A549 (cell line): Measurements from ENCODE around the gene TRIO. TPM values are rescaled to one million over a fixed set of nuclear protein-coding genes. Genes with fewer than 3 reads are reported as not detected.

Source experiments
- ATAC-seq, 2 experiments: fragments of 200-7000 bp in 1 of 2; fragments of >200 bp in 1 of 2; cut with Nextera tagmentation in 1 of 2; cut with Tn5 transposase in 1 of 2; 3 replicates each; pipeline versions ENCODE4 v1.8.0 to v1.9.1; 2018 to 2020; ENCODE audit warnings: mild to moderate bottlenecking in 1 of 2, moderate library complexity in 1 of 2
- CTCF ChIA-PET: fragments of 300-600 bp; sonication (Branson Sonifier 250); formaldehyde crosslinking; extraction: SDS; loops from one replicate; lab custom pipeline; 2021; ENCODE audit warnings: antibody characterized with exemption, inconsistent platforms; lab: Yijun Ruan, JAX
- POLR2A ChIA-PET: fragments of 350-600 bp; formaldehyde crosslinking; extraction: SDS; loops from one replicate; lab custom pipeline; 2021; ENCODE audit warnings: antibody characterized with exemption, inconsistent platforms; lab: Yijun Ruan, JAX
- DNase-seq, 2 experiments: peaks; one replicate each; pipeline versions ENCODE4 v3.0.0 to v3.0.0-alpha.2; 2011 to 2016; ENCODE audit warnings: low read depth in 1 of 2, low spot score in 1 of 2
- FAIRE-seq: peaks from 2 replicates; lab custom pipeline; 2011; peaks lifted over from hg19 to GRCh38; lab: Jason Lieb, UNC
- H3K27ac ChIP-seq, 2 experiments: fragments of >200 bp; sonication (Bioruptor Twin); formaldehyde crosslinking; 3 replicates each; pipeline ENCODE4 v1.5.1; 2016 to 2017
- H3K4me1 ChIP-seq: fragments of >200 bp; sonication (Bioruptor Twin); formaldehyde crosslinking; 3 replicates; pipeline ENCODE4 v1.6.1; 2016
- H3K4me2 ChIP-seq: fragments of >200 bp; sonication (Bioruptor Twin); formaldehyde crosslinking; 3 replicates; pipeline ENCODE4 v1.6.1; 2016
- H3K4me3 ChIP-seq: fragments of >200 bp; sonication (Bioruptor Twin); formaldehyde crosslinking; 3 replicates; pipeline ENCODE4 v1.5.1; 2016
- H3K9me3 ChIP-seq: fragments of >200 bp; sonication (Bioruptor Twin); formaldehyde crosslinking; 3 replicates; pipeline ENCODE4 v1.6.1; 2016
- BHLHE40 ChIP-seq: IDR thresholded peaks from 2 replicates; pipeline ENCODE4 v1.6.1; 2012; ENCODE audit warnings: low read depth, low read length, inconsistent platforms
- CBX2 ChIP-seq: fragments of 200-600 bp; sonication (generic); IDR thresholded peaks from 2 replicates; pipeline ENCODE4 v1.6.1; 2016; ENCODE audit warnings: low read depth, mild to moderate bottlenecking, borderline replicate concordance
- EHMT2 ChIP-seq: fragments of 200-600 bp; sonication (generic); IDR thresholded peaks from 2 replicates; pipeline ENCODE4 v1.6.1; 2016; ENCODE audit warnings: antibody characterized with exemption, low read depth, mild to moderate bottlenecking, moderate library complexity
- FOSB ChIP-seq: fragments of 250-450 bp; sonication (Bioruptor Pico); IDR thresholded peaks from 2 replicates; pipeline ENCODE4 v1.5.0; 2020; ENCODE audit warnings: mild to moderate bottlenecking, moderate library complexity
- GATA3 ChIP-seq: IDR thresholded peaks from 2 replicates; pipeline ENCODE4 v1.6.1; 2012; ENCODE audit warnings: borderline replicate concordance
- HDAC2 ChIP-seq: fragments of 200-600 bp; sonication (generic); IDR thresholded peaks from 2 replicates; pipeline ENCODE4 v1.6.1; 2016
- HOXB13 ChIP-seq: fragments of 250-450 bp; sonication (Bioruptor Pico); IDR thresholded peaks from 2 replicates; pipeline ENCODE4 v1.5.0; 2020; ENCODE audit warnings: low read depth, mild to moderate bottlenecking, moderate library complexity
- MYC ChIP-seq: IDR thresholded peaks from 2 replicates; pipeline ENCODE4 v1.6.1; 2012; ENCODE audit warnings: mild to moderate bottlenecking, inconsistent platforms, low read length, improper control_type of control experiment, borderline replicate concordance
- NPAS2 ChIP-seq: fragments of 250-450 bp; sonication (Bioruptor Pico); IDR thresholded peaks from 2 replicates; pipeline ENCODE4 v1.8.0; 2022; ENCODE audit warnings: mild to moderate bottlenecking, moderate library complexity, borderline replicate concordance
- NR3C1 ChIP-seq: fragments of >200 bp; sonication (Bioruptor Twin); formaldehyde crosslinking; IDR thresholded peaks from 3 replicates; pipeline ENCODE4 v1.6.1; 2017
- POLR2A ChIP-seq: IDR thresholded peaks from 2 replicates; pipeline ENCODE4 v1.6.1; 2012; ENCODE audit warnings: mild to moderate bottlenecking, low read length
- RARB ChIP-seq: fragments of 250-450 bp; sonication (Bioruptor Pico); IDR thresholded peaks from 2 replicates; pipeline ENCODE4 v1.8.0; 2021; ENCODE audit warnings: mild to moderate bottlenecking, moderate library complexity
- RCOR1 ChIP-seq: fragments of 150-350 bp; IDR thresholded peaks from 2 replicates; pipeline ENCODE4 v1.6.1; 2014; ENCODE audit warnings: antibody characterized with exemption, low read length, low read depth
- SREBF2 ChIP-seq: fragments of 450-650 bp; IDR thresholded peaks from 2 replicates; pipeline ENCODE4 v1.6.1; 2014; ENCODE audit warnings: mild to moderate bottlenecking, moderate library complexity
- TFCP2L1 ChIP-seq: fragments of 250-450 bp; sonication (Bioruptor Pico); IDR thresholded peaks from 2 replicates; pipeline ENCODE4 v1.5.0; 2021; ENCODE audit warnings: mild to moderate bottlenecking
- ZC3H11A ChIP-seq: fragments of 450-650 bp; IDR thresholded peaks from 2 replicates; pipeline ENCODE4 v1.6.1; 2014; ENCODE audit warnings: antibody characterized with exemption, mild to moderate bottlenecking
- WGBS: methylation state at CpG from one replicate; pipeline ENCODE4 v1.1.6; 2017; ENCODE audit errors: missing lambda C conversion rate; 5-methylcytosine and 5-hydroxymethylcytosine counted together
- polyA plus RNA-seq, 4 experiments: library from polyadenylated mRNA; depleted of rRNA in 3 of 4; stranded (reverse); fragments of >200 nt; fragmentation: RNase III in 1 of 4; extraction: RNeasy Plus Mini Kit Qiagen cat#74134 plus additional on column Dnase treatment in 1 of 4; gene quantifications; 2 replicates in 3 of 4; 3 replicates in 1 of 4; pipeline ENCODE4 v1.2.3, GENCODE V29; 2011 to 2017
- TF ChIP-seq, protein P1 (sequence below): fragments of 250-450 bp; sonication (Bioruptor Pico); IDR thresholded peaks from 2 replicates; pipeline ENCODE4 v1.5.0; 2021; ENCODE audit warnings: mild to moderate bottlenecking, moderate library complexity, borderline replicate concordance
- TF ChIP-seq, protein P2 (sequence below): fragments of 250-450 bp; sonication (Bioruptor Pico); IDR thresholded peaks from 2 replicates; pipeline ENCODE4 v1.5.0; 2020; ENCODE audit warnings: low read depth, mild to moderate bottlenecking, moderate library complexity
- TF ChIP-seq, protein P3 (sequence below): fragments of 200-600 bp; sonication (generic); IDR thresholded peaks from 2 replicates; pipeline ENCODE4 v1.6.1; 2016; ENCODE audit warnings: antibody characterized with exemption, mild to moderate bottlenecking, moderate library complexity
- TF ChIP-seq, protein P4 (sequence below): IDR thresholded peaks from 2 replicates; pipeline ENCODE4 v1.6.1; 2012

The TRIO gene
- polyA plus RNA-seq, 2 of the 4 experiments (the other 2 are of a cell fraction): 47.5 to 79.0 TPM

DNA sequence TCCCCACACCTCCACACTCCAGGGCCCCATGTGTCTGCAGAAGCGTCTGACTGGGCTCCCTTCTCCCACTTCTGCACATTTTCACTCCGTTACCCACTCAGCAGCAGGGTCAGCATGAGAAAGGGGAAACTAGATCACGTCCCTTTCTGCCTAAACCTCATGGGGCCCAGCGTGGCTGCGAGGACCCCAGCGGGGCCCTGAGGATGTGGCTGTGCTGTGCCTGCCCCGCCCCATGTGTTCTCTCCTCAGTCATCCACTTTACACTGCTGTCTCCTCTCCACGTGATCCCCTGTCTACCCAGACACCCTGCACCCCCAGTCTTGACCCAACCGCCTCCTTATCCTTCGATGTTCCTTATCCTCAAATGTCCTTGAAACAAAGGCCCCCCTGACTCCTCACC is 378.6 kb downstream of the TRIO start:
- no peaks in the 10 kb centered on the region for H3K4me1 ChIP-seq
- ATAC-seq (no peak), FAIRE-seq (no peak)
- H3K4me2 ChIP-seq: no peak overlapping the region
- TF ChIP-seq HOXB13: no peak
- TF ChIP-seq MYC: no peak
- no peak for TF ChIP-seq ZC3H11A
- TF ChIP-seq, protein P1, sequence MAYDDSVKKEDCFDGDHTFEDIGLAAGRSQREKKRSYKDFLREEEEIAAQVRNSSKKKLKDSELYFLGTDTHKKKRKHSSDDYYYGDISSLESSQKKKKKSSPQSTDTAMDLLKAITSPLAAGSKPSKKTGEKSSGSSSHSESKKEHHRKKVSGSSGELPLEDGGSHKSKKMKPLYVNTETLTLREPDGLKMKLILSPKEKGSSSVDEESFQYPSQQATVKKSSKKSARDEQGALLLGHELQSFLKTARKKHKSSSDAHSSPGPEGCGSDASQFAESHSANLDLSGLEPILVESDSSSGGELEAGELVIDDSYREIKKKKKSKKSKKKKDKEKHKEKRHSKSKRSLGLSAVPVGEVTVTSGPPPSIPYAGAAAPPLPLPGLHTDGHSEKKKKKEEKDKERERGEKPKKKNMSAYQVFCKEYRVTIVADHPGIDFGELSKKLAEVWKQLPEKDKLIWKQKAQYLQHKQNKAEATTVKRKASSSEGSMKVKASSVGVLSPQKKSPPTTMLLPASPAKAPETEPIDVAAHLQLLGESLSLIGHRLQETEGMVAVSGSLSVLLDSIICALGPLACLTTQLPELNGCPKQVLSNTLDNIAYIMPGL: no peak
- TF ChIP-seq NR3C1: no peak
- no peak for TF ChIP-seq POLR2A
- TF ChIP-seq, protein P2, sequence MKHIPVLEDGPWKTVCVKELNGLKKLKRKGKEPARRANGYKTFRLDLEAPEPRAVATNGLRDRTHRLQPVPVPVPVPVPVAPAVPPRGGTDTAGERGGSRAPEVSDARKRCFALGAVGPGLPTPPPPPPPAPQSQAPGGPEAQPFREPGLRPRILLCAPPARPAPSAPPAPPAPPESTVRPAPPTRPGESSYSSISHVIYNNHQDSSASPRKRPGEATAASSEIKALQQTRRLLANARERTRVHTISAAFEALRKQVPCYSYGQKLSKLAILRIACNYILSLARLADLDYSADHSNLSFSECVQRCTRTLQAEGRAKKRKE (CRISPR knock-in tag): no peak
- no peak for TF ChIP-seq RARB (CRISPR knock-in tag)
- no peak for TF ChIP-seq SREBF2
- TF ChIP-seq, protein P3, sequence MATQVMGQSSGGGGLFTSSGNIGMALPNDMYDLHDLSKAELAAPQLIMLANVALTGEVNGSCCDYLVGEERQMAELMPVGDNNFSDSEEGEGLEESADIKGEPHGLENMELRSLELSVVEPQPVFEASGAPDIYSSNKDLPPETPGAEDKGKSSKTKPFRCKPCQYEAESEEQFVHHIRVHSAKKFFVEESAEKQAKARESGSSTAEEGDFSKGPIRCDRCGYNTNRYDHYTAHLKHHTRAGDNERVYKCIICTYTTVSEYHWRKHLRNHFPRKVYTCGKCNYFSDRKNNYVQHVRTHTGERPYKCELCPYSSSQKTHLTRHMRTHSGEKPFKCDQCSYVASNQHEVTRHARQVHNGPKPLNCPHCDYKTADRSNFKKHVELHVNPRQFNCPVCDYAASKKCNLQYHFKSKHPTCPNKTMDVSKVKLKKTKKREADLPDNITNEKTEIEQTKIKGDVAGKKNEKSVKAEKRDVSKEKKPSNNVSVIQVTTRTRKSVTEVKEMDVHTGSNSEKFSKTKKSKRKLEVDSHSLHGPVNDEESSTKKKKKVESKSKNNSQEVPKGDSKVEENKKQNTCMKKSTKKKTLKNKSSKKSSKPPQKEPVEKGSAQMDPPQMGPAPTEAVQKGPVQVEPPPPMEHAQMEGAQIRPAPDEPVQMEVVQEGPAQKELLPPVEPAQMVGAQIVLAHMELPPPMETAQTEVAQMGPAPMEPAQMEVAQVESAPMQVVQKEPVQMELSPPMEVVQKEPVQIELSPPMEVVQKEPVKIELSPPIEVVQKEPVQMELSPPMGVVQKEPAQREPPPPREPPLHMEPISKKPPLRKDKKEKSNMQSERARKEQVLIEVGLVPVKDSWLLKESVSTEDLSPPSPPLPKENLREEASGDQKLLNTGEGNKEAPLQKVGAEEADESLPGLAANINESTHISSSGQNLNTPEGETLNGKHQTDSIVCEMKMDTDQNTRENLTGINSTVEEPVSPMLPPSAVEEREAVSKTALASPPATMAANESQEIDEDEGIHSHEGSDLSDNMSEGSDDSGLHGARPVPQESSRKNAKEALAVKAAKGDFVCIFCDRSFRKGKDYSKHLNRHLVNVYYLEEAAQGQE: no peak
- TF ChIP-seq BHLHE40: no peak
- TF ChIP-seq GATA3: no peak
- no peak for TF ChIP-seq HDAC2
- no peak for TF ChIP-seq NPAS2 (CRISPR knock-in tag)
- TF ChIP-seq RCOR1: no peak
- no peak for TF ChIP-seq FOSB (CRISPR knock-in tag)
- TF ChIP-seq CBX2: no peak
- no peak for TF ChIP-seq EHMT2
- TF ChIP-seq, all 56 proteins: peak for 0
- WGBS: 77% methylated on average over 10 of the region's 10 CpGs
- CTCF ChIA-PET: no interaction called here
- no peak for DNase-seq
- POLR2A ChIA-PET: no interaction called here
- no peaks in the 10 kb centered on the region for H3K9me3 ChIP-seq
- H3K4me3 ChIP-seq: no peak overlapping the region
- H3K27ac ChIP-seq: no peak overlapping the region

DNA sequence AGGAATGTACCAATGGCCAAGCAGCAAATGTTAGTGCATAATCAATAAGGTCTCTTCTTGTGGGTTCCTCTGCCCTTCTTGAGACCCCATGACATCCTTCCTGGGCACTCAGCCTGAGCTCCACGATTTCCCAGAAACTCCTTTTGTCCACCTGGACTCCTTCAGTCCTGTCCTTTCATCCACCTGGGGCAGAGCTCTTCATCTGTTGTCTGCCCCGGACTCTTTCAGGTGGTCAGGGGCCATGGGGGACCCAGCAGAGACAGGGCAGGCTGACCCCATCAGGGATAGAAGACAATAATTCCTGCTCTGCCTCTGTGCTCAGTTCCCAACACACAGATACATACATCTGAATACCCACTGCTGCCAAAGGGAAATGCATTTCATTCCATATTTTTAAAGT is 379.6 kb downstream of the TRIO start:
- Histone ChIP-seq H3K4me1 (no peaks in the 10 kb centered on the region), H3K4me2 (no peak overlapping the region), H3K4me3 (no peak overlapping the region), H3K27ac (no peak overlapping the region)
- WGBS: 12% methylated on average over 2 of the region's 2 CpGs
- CTCF ChIA-PET: interaction anchor here (0.9 kb wide), 1 partner anchor 126 kb away, joined by 3 read pairs; no protein-coding TSS in a partner anchor
- no peak for FAIRE-seq
- no peak for ATAC-seq
- TF ChIP-seq, protein P4, sequence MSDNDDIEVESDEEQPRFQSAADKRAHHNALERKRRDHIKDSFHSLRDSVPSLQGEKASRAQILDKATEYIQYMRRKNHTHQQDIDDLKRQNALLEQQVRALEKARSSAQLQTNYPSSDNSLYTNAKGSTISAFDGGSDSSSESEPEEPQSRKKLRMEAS: no peak
- TF ChIP-seq TFCP2L1 (CRISPR knock-in tag): no peak
- no peak for TF ChIP-seq HOXB13
- TF ChIP-seq NR3C1: no peak
- no peak for TF ChIP-seq SREBF2
- TF ChIP-seq, all 56 proteins: peak for 0
- POLR2A ChIA-PET: no interaction called here
- no peak for DNase-seq
- H3K9me3 ChIP-seq: no peaks in the 10 kb centered on the region
